Smooth muscle cell (in vitro differentiated cells): ENCODE data around the gene DNAJA1. TPM values are rescaled to one million over a fixed set of nuclear protein-coding genes. Genes with fewer than 3 reads are reported as not detected.

ENCODE experiments used
- DNase-seq: peaks from one replicate; lab custom pipeline; 2025; ENCODE audit not compliant: unreplicated experiment; lab: John Stamatoyannopoulos, UW
- H2AFZ ChIP-seq: fragments of 200-600 bp; sonication (generic); 2 replicates; pipeline ENCODE4 v1.6.0; 2016; ENCODE audit warnings: antibody characterized with exemption, low read depth, mild to moderate bottlenecking
- H3F3A ChIP-seq: fragments of 200-600 bp; sonication (generic); 2 replicates; pipeline ENCODE4 v1.6.0; 2017; ENCODE audit warnings: antibody characterized with exemption, low read depth
- H3K27ac ChIP-seq: fragments of 200-600 bp; sonication (generic); 2 replicates; pipeline ENCODE4 v1.5.1; 2016; ENCODE audit warnings: low read depth, mild to moderate bottlenecking
- H3K27me3 ChIP-seq: fragments of 200-600 bp; sonication (generic); 2 replicates; pipeline ENCODE4 v1.6.1; 2016; ENCODE audit warnings: low read depth, mild to moderate bottlenecking
- H3K36me3 ChIP-seq: fragments of 200-600 bp; sonication (generic); 2 replicates; pipeline ENCODE4 v1.5.1; 2016; ENCODE audit warnings: low read depth
- H3K4me1 ChIP-seq: fragments of 200-600 bp; sonication (generic); 2 replicates; pipeline ENCODE4 v1.5.1; 2016; ENCODE audit warnings: low read depth
- H3K4me2 ChIP-seq: fragments of 200-600 bp; sonication (generic); 2 replicates; pipeline ENCODE4 v1.6.0; 2016; ENCODE audit warnings: mild to moderate bottlenecking
- H3K4me3 ChIP-seq: fragments of 200-600 bp; sonication (generic); 2 replicates; pipeline ENCODE4 v1.5.1; 2016; ENCODE audit warnings: mild to moderate bottlenecking
- H3K79me2 ChIP-seq: fragments of 200-600 bp; sonication (generic); 2 replicates; pipeline ENCODE4 v1.6.0; 2016; ENCODE audit warnings: low read depth, mild to moderate bottlenecking
- H3K9ac ChIP-seq: fragments of 200-600 bp; sonication (generic); 2 replicates; pipeline ENCODE4 v1.6.0; 2016; ENCODE audit warnings: low read depth
- H3K9me3 ChIP-seq: fragments of 200-600 bp; sonication (generic); replicated peaks from 2 replicates; pipeline ENCODE4 v1.5.1; 2016; ENCODE audit warnings: low read depth
- H4K20me1 ChIP-seq: fragments of 200-600 bp; sonication (generic); 2 replicates; pipeline ENCODE4 v1.6.0; 2016; ENCODE audit warnings: low read depth
- WGBS: methylation state at CpG from one replicate; pipeline ENCODE4 v1.1.7; 2016; ENCODE audit warnings: low lambda C conversion rate; 5-methylcytosine and 5-hydroxymethylcytosine counted together
- polyA plus RNA-seq: library from polyadenylated mRNA; unstranded; fragments of >200 nt; fragmentation: Nextera tagmentation; extraction: Ambion mirVana; gene quantifications from 2 replicates; pipeline ENCODE4 v1.2.1, GENCODE V29; 2016
- total RNA-seq: library from RNA; depleted of rRNA; stranded (reverse); fragments of >200 nt; gene quantifications from 2 replicates; pipeline ENCODE4 v1.2.3, GENCODE V29; 2014
- TF ChIP-seq, protein P1 (sequence below): fragments of 200-600 bp; sonication (generic); IDR thresholded peaks from 2 replicates; pipeline ENCODE4 v1.5.1; 2017; ENCODE audit warnings: borderline replicate concordance, mild to moderate bottlenecking, antibody characterized with exemption; ENCODE audit not compliant: insufficient read depth, poor library complexity, severe bottlenecking

The DNAJA1 gene
- total RNA-seq (151 and 161 TPM in 2 replicates), polyA plus RNA-seq (141 and 152 TPM in 2 replicates)

- Histone ChIP-seq H3K27me3 (no peaks in the 10 kb centered on the region), H3K4me1 (peaks cover 46% of the 10 kb centered on the region), H3K4me3 (peak within 1 kb of the TSS; percentile 94), H3K9ac (peak within 1 kb of the TSS; percentile 99), H3K27ac (peak within 1 kb of the TSS; percentile 93), H3K4me2 (peak within 1 kb of the TSS; percentile 97), H3K79me2 (peaks cover 87% of the 10 kb centered on the region), H2AFZ (peak within 1 kb of the TSS; percentile 82), H3K9me3 (no peaks in the 10 kb centered on the region), H4K20me1 (peaks cover 49% of the 10 kb centered on the region), H3F3A (peaks cover 11% of the 10 kb centered on the region), H3K36me3 (peaks cover 21% of the 10 kb centered on the region)
- under 1% methylated on average over 50 of the region's 61 CpGs for WGBS
- peak; percentile 90 for DNase-seq
- TF ChIP-seq, protein P1, sequence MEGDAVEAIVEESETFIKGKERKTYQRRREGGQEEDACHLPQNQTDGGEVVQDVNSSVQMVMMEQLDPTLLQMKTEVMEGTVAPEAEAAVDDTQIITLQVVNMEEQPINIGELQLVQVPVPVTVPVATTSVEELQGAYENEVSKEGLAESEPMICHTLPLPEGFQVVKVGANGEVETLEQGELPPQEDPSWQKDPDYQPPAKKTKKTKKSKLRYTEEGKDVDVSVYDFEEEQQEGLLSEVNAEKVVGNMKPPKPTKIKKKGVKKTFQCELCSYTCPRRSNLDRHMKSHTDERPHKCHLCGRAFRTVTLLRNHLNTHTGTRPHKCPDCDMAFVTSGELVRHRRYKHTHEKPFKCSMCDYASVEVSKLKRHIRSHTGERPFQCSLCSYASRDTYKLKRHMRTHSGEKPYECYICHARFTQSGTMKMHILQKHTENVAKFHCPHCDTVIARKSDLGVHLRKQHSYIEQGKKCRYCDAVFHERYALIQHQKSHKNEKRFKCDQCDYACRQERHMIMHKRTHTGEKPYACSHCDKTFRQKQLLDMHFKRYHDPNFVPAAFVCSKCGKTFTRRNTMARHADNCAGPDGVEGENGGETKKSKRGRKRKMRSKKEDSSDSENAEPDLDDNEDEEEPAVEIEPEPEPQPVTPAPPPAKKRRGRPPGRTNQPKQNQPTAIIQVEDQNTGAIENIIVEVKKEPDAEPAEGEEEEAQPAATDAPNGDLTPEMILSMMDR, result no peak
Observed at GRCh38 chr9:33024966-33025571, at the start of gene DNAJA1. Gene DNAJA1, plus strand, starts transcription at chr9:33025273. Its CDS starts 1,212 bp downstream, at chr9:33026485.

GRCh38 chr9:32978051-32978450 is 47.0 kb upstream of the DNAJA1 start:
- Histone ChIP-seq H3F3A (no peaks in the 10 kb centered on the region), H3K4me2 (no peak overlapping the region), H2AFZ (no peak overlapping the region), H3K9ac (no peak overlapping the region), H3K27me3 (no peaks in the 10 kb centered on the region), H4K20me1 (no peaks in the 10 kb centered on the region), H3K4me3 (no peak overlapping the region), H3K9me3 (no peaks in the 10 kb centered on the region), H3K36me3 (peaks cover 18% of the 10 kb centered on the region), H3K27ac (no peak overlapping the region), H3K79me2 (no peaks in the 10 kb centered on the region), H3K4me1 (no peaks in the 10 kb centered on the region)
- DNase-seq, result no peak
- TF ChIP-seq, protein P1, result no peak
- WGBS, result 94% methylated on average over 2 of the region's 2 CpGs

GRCh38 chr9:32986971-32987370 is 38.1 kb upstream of the DNAJA1 start:
- TF ChIP-seq, protein P1, result no peak
- Histone ChIP-seq H3K27ac (no peak overlapping the region), H3K4me3 (no peak overlapping the region), H3K9me3 (no peaks in the 10 kb centered on the region), H3K79me2 (peaks cover 9% of the 10 kb centered on the region), H3K4me2 (no peak overlapping the region), H4K20me1 (peaks cover 28% of the 10 kb centered on the region), H3F3A (no peaks in the 10 kb centered on the region), H3K4me1 (no peaks in the 10 kb centered on the region), H3K36me3 (peaks cover 19% of the 10 kb centered on the region), H3K9ac (no peak overlapping the region), H3K27me3 (no peaks in the 10 kb centered on the region), H2AFZ (no peak overlapping the region)
- DNase-seq, result no peak
- 82% methylated on average over 4 of the region's 4 CpGs for WGBS

DNA sequence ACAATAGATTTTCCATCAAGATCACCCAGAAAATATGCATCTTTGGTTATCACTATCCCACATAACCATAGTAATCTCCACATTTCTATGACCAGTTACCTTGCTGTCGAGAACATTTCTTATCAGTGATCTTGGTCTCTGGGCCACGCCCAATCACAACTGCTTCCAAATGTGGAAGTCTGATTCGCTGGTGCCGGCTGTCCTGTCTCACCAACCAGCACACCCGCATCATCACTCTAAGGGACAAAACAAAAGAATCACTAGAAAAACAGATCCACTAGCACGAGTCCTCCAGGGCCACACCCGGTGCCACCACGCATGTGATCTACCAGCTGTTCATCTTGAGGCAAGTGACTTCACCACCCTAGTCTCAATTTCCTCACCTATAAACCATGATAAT is 35.4 kb upstream of the DNAJA1 start:
- H3K4me3 ChIP-seq, result no peak overlapping the region
- no peak overlapping the region for H3K27ac ChIP-seq
- no peak overlapping the region for H3K4me2 ChIP-seq
- H3K36me3 ChIP-seq, result peaks cover 3% of the 10 kb centered on the region
- H3K79me2 ChIP-seq, result peaks cover 26% of the 10 kb centered on the region
- no peaks in the 10 kb centered on the region for H3K4me1 ChIP-seq
- peaks cover 55% of the 10 kb centered on the region for H4K20me1 ChIP-seq
- H3F3A ChIP-seq, result no peaks in the 10 kb centered on the region
- no peak for DNase-seq
- H3K9me3 ChIP-seq, result no peaks in the 10 kb centered on the region
- TF ChIP-seq, protein P1, result no peak
- no peak overlapping the region for H3K9ac ChIP-seq
- 93% methylated on average over 8 of the region's 8 CpGs for whole genome bisulfite sequencing
- H2AFZ ChIP-seq, result no peak overlapping the region
- H3K27me3 ChIP-seq, result no peaks in the 10 kb centered on the region
